ENCODE measurements around the gene RPS6KA6.
"Not testable (repeated sequence)": the region's sequence is repeated elsewhere in the genome, so short reads cannot be mapped to it uniquely, and the experiment has no call there.

RPS6KA6 gene

DNA sequence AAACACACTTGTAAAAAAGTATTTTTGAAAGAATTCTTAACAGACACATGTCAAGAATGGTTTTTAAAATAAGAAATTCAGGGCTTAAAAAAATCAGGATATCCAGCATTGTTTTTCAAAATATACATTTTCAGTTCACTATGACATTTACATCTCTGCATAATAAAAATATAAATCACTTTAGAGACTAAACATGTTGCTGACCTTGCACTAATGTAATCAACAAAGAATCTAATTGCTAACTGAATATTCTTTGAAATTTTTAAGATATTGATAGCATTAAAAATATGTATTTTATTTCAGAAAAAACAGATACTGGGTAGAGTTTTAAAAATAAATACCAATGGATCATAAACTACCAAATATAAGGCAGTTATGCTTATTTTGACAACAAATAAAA is 26.4 kb downstream of the RPS6KA6 start:
- no peak for DNase-seq

DNA sequence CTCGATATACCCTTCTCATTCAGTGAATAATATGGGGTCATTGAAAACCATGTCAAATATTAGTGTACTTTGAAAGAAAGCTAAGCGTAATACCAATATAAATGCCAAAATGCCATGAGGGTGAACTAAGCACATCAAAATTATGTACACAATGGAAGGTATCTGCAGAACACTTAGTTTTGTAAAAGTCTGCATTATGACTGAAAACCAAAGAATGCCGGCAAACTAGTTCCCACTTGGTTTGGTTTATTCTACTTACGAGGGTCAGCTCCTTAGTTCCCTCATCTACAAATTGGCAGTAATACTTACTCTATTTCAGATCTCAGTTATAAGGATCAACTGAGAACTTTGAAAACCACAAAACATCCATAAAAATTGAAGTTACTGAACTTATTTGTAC is 27.3 kb downstream of the RPS6KA6 start:
- DNase-seq = no peak

DNA sequence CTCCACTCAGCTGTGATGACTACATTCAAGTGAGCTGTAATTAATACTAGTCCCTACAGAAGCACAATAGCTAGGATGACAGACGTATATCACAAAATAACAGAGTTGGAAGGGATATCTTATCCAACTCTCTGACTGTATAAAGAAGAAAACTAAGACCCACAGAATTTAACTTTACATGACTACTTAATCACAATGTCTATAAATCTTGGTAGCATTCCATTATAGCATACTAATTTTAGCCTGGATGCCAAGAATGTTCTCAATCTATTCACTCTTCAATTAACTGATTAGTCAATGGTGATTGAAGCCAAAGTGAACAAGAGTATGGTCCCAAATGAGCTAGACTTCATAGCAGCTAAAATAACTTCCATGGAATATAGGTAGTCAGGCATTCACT is 31.2 kb downstream of the RPS6KA6 start:
- DNase-seq = no peak

DNA sequence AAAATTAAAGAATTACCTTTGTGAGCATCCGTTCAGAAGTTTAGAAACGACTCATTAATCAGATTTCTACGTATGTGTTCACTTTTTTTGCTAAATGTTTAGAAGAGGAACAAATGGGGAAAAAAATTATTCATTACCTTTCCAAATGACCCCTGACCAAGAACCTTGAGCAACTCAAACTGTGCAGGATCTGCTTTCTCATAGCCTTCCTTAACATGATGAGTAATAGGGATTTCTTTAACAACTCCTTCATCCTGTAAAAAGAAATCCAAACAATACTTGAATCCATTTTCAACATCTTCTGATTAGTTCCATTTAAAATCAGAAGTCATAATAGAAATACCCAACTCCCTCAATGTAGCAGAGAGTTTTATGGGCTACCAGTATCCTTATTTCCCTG is 32.1 kb downstream of the RPS6KA6 start:
- no peak for DNase-seq

DNA sequence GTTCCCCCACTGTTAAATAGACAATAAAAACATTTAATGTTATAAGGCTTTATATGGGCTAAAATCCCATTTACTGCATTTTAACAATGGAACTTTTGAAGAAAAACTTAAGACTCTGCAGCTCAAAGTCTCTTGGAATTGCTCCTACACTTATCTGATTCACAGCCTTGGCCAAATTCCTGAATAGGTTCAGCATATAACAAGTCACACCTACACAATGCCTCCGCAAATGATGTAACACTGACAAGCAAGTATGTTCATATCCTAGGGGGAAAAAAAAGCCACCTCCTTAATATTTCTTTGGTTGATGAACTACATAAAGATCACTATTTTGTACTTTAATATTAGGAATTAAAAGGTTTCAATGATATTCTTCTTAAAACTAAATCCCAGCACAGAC is 34.5 kb downstream of the RPS6KA6 start:
- no peak for DNase-seq

DNA sequence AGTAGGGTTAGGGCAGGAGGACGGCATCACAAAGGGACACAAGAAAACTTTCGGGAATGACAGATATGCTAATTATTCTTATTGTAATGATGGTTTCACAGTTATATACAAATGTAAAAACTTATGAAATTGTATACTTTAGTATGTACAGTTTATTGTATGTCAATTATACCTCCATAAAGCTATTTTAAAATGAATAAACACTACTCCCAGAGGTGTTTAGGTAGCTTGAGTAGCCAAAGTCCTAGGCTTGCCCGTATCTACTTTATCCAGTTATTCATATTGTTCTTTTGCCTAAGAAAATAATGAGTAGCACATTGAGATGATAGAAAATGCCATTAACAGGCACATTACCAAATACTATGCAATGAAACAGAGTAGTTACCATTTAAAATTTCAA is 43.0 kb downstream of the RPS6KA6 start:
- DNase-seq = no peak

DNA sequence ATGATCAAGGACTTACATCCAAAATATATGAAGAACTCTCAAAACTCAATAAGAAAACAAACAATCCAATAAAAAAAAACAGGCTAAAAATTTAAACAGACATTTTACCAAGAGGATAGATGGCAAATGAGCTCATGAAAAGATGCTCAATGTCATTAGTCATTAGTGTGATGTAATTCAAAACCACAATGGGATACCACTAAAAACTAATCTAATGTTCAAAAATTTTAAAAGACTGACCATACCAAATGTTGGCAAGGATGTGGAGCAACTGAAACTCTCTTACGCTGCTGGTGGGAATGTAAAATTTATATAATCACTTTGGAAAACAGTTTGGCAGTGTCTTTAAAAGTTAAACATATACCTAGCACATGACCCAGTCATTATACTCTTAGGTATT is 43.7 kb downstream of the RPS6KA6 start:
- DNase-seq = no peak

DNA sequence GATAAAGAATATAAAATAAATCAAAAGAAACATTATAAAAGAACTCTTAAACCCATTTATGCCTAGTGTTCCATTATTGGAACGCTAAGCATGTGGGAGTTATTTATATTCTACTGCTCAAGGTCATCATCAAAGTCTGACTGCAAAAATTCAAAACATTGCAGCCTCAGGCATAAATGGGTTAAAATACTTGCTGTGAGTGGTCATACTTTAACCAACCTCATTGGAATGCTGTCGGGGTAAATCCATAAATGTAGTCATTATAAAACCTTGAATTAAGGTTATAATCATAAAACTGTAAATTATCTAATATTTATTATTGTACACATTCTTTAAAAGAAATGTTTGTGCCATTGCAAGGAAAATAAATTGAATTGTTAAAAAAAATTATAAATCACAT is 55.0 kb downstream of the RPS6KA6 start:
- DNase-seq = no peak

DNA sequence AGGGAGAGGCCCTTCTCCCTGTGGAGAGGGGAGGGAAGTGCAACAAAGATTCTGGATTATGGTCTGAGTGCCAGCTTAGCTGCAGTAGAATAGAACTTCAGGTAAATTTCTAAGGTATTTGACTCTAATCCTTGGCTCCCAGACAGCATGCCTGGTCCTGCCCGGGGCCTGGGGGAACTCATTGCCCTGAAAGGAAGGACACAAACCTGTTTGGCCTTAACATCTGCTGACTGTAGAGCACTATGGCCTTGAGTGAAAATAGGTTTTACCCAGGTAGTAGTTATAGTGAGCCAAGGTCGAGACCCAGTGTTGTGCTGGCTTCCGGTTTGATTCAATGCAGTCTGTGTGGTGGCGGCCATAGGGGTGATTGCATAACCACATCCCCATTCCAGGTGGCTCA is 64.4 kb downstream of the RPS6KA6 start:
- no peak for DNase-seq

DNA sequence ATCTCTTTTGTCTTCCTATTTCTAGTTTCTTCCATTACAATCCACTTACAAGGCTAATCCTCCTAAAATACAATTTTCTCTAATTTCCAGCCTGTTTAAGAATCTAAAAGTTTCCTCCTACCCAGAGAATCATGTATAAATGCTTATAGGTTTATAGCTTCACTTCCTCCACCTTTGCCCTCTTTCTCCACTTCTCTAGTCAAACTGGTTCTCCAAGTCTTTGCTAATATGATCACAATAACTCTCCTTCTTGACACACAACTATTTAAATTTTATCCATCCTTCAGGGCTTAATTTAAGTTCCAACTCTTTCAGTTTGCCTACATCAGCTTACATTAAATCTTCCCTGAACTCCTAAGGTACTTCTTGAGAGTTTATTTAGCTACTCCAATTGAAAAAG is 69.2 kb downstream of the RPS6KA6 start:
- DNase-seq = no peak

DNA sequence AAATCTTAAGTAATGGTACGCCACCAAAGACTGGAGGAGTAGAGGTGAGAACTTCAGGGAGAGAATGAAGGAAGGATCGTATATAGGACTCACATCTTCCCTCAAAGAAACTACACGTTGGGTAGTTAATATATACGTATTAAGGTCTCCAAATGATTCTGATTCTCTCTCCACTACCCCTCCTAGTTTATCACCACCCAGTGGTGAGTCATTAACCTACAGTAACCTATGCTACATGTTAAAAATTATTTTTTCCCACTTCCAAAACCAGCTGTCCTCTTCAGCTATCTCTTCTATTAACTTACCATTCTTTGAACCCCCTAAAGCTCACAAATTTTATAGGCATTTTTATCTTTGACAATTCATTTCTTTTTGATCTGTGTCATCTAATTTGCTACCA is 69.7 kb downstream of the RPS6KA6 start:
- DNase-seq = no peak

DNA sequence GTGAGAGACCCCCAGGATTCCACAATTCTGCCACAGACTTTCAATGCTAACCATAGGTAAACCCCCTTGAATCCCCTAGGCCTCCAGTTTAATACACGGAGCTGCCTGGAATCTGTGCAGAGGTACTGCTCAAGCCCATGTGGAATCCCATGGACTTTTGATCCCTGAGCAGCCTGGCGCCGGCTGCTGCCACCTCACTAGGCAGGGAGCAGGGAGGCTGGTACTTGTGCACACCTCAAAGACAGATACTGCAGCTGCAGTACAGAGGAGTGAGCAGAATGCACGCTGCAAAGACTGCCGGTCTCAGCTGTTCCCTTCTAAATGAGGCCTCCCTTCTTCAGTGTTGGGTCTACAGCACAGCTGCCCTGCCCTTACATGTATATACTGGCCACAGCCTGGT is 79.4 kb downstream of the RPS6KA6 start:
- no peak for DNase-seq

DNA sequence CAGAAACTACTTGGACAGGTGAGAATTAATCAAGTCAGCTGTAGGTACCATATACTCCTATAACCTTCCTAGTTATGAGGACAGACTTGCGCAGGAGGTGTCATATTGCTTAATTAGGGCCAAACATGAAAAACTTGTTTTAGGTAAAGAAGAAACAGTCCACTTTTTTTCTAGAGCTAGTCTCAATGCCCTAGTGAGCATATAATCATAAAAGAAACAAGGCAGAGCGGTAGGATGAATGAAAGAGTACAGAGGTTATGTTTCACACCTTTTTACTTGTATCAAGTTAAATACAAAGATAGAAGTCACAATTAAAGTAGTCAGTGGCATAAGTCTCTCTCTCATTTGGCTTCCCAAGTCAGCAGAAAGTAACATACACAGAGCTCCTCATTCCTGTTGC is 88.9 kb downstream of the RPS6KA6 start:
- DNase-seq = no peak

DNA sequence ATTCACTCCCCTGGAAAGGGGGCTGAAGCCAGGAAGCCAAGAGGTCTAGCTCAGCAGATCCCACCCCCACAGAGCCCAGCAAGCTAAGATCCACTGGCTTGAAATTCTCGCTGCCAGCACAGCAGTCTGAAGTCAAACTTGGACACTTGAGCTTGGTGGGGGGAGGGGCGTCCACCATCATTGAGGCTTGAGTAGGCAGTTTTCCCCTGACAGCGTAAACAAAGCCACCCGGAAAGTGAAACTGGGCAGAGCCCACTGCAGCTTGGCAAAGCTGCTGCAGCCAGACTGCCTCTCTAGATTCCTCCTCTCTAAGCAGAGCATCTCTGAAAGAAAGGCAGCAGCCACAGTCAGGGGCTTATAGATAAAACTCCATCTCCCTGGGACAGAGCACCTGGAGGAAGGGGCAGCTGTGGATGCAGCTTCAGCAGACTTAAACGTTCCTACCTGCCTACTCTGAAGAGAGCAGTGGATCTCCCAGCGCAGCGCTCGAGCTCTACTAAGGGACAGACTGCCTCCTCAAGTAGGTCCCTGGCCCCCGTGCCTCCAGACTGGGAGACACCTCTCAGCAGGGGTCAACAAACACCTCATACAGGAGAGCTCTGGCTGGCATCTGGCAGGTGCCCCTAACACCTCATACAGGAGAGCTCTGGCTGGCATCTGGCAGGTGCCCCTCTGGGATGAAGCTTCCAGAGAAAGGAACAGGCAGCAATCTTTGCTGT is 108.4 kb downstream of the RPS6KA6 start:
- DNase-seq = not testable (repeated sequence)

DNA sequence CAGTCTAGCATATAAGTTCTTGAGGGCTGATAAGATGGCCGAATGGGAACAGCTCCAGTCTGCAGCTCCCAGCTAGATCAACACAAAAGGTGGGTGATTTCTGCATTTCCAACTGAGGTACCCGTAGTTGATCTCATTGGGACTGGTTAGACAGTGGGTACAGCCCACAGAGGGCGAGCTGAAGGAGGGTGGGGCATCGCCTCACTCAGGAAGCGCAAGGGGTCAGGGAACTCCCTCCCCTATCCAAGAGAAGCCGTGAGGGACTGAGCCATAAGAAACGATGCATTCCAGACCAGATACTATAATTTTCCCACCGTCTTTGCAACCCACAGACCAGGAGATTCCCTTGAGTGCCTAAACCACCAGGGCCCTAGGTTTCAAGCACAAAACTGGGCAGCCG is 109.0 kb downstream of the RPS6KA6 start:
- DNase-seq = no peak

DNA sequence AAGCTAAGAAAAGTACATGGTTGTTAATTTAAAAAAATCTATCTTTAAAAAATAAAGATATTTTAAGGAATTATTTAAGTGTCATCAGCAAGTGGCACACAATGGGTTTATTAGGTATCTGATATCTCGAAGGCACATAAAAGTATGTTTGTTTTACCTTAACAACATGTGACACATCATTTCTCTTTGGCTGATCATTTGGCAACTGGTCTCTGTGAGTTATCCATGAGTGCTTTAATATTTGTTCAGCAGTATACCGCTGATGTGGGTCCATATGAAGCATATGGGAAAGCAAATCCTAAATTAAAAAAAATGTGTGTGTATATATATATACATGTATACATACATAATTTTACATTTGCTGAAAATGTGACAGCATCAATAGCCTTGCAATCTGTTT is 123.2 kb downstream of the RPS6KA6 start:
- DNase-seq = no peak

DNA sequence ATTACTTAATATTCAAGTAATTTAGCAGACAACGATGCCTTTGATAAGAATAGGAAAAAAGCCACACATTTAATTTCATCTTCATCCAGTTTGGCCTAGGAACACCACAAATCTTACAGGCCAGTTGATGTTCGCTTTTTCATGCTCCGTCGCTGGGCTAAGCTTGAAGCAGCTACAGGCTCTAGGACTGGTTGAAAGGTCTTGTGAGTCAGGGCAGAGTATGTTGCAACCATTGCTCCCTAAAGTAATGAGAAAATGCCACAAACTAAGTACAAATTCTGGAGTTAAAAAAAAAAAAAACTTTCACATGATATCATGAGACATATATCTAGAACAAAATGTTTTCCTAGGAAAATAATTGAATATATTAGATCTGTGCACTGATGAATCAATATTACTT is 123.8 kb downstream of the RPS6KA6 start:
- DNase-seq = no peak

DNA sequence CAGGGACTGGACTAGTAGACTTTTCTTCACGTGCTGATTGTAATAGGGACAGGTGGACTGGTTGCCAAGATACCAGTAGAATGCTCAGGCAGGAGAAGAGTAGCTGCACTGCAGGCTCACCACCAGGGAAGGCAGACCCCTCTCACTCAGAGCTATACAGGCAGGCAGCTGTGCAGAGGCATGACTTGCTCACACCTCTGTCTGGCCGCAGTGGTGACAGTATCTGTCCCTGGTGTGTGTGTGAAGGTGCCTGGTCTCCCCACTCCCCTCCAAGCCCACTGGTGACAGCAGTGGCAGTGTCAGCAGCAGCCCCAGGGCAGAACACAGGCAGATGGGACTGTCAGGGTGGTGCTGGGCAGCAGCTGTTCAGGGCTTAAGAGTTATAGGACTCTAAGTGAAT is 140.7 kb downstream of the RPS6KA6 start:
- DNase-seq = no peak

DNA sequence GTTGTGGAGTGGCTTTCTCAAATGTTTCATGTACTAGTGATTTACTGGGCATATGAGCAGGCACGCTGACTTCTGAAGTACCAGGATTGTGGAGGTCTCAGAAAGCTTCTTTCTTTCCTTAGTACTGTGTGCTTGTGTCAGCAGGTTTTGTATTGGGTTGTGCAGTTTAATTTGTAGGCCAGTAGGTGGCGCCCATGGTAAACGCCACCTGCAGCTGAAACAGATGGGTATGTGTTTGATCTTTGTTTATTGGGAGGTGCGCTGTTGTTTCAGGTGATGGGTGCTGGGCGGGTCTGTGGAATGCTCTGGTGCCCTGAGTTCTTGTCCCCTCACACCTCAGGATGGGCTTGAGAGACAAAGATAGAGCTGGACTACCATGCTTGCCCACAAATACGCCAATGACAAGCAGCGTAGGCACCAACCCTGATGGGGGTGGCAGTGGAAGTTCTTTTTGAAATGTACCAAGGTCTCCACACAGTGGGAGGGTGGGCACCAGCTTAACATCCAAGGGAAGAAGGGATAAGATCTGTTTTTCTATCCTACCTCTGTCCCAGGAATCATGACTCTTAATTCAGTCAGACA is 141.5 kb downstream of the RPS6KA6 start:
- DNase-seq = no peak

DNA sequence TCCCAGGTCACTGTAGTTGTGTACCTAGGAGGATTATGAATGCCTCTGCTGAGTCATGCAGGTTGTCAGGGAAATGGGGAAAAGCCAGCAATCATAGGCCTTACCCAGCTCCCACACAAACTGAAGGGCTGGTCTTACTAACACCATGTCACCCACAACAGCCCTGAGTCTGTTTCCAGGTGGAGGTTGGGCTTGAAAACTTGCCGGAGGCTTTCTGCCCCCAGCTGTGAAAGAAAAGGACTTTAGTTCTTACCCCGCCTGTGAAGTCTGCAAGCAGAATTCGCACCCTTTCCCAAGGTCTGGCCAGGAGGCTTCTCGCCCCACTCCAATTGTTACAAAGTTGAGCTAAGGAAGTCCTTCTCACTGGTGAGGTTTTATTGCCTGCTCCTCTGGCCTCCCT is 143.9 kb downstream of the RPS6KA6 start:
- no peak for DNase-seq

Measured in kidney glomerular epithelial cell (primary cell).